ACC112 (cell line): ENCODE measurements around the gene STXBP3.
"Not testable (repeated sequence)": the region's sequence is repeated elsewhere in the genome, so short reads cannot be mapped to it uniquely, and the experiment has no call there.

ENCODE experiments used
- H2AFZ ChIP-seq: fragments of 200-600 bp; sonication (generic); one replicate; pipeline ENCODE4 v1.6.0; 2017; ENCODE audit warnings: antibody characterized with exemption, low read length; ENCODE audit not compliant: unreplicated experiment
- H3K27ac ChIP-seq: fragments of 200-600 bp; sonication (generic); 2 replicates; pipeline ENCODE4 v1.5.1; 2014; ENCODE audit warnings: low read depth, mild to moderate bottlenecking, antibody characterized with exemption, low read length, moderate library complexity
- H3K27me3 ChIP-seq: fragments of 200-600 bp; sonication (generic); 2 replicates; pipeline ENCODE4 v1.6.1; 2014; ENCODE audit warnings: mild to moderate bottlenecking, antibody characterized with exemption, low read length, moderate library complexity, mixed read lengths; ENCODE audit not compliant: insufficient read depth
- H3K36me3 ChIP-seq: fragments of 200-600 bp; sonication (generic); 2 replicates; pipeline ENCODE4 v1.6.1; 2016; ENCODE audit warnings: mild to moderate bottlenecking, antibody characterized with exemption, low read length, moderate library complexity, mixed read lengths; ENCODE audit not compliant: insufficient read depth
- H3K4me1 ChIP-seq: fragments of 200-600 bp; sonication (generic); one replicate; pipeline ENCODE4 v1.6.1; 2016; ENCODE audit warnings: low read length, mixed read lengths; ENCODE audit not compliant: insufficient read depth, unreplicated experiment, control insufficient read depth
- H3K4me3 ChIP-seq: fragments of 200-600 bp; sonication (generic); 2 replicates; pipeline ENCODE4 v1.5.1; 2014; ENCODE audit warnings: mild to moderate bottlenecking, low read depth, low read length
- H3K79me2 ChIP-seq: fragments of 200-600 bp; sonication (generic); one replicate; pipeline ENCODE4 v1.6.0; 2016; ENCODE audit warnings: low read length; ENCODE audit not compliant: control insufficient read depth, unreplicated experiment, insufficient read depth

STXBP3 gene

DNA sequence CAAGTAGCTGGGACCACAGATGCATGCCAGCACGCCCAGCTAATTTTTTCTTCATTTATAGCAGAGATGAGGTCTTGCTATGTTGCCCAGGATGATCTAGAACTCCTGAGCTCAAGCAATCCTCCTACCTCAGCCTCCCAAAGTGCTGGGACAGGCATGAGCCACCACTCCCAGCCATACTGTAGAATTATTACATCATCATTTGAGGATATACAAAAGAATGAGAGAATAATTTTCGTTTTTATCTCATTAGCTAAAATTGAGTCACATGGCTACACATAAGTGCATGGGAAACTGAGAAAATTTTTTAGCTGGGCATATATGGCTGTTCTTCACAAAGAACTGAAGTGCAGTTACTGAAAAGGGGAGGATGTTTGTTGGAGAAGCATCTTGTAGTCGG, 21.2 kb downstream of the STXBP3 start:
- Histone ChIP-seq H3K27me3 (no peaks in the 10 kb centered on the region), H3K27ac (no peak overlapping the region), H3K4me3 (no peak overlapping the region), H2AFZ (no peak overlapping the region), H3K4me1 (no peaks in the 10 kb centered on the region), H3K36me3 (peaks cover 8% of the 10 kb centered on the region), H3K79me2 (peaks cover 3% of the 10 kb centered on the region)

DNA sequence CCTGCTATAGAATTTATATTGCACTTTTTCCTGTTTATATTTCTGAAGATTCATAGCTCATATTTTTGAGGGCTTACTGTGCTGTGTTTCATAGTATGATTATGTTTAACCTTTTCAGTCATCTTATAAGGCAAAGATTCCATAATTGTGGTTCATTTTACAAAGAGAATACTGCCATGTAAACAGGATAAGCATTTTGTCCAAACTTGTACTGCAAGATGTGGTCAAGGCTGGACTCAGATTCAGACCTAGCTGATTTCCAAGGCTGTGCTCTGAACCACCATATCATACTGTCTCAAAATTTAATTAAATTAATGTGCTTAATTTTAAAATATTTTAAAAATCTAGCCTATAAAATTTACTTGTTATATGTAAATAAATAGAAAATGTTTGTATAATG, 31.4 kb downstream of the STXBP3 start:
- H3K36me3 ChIP-seq: peaks cover 57% of the 10 kb centered on the region

DNA sequence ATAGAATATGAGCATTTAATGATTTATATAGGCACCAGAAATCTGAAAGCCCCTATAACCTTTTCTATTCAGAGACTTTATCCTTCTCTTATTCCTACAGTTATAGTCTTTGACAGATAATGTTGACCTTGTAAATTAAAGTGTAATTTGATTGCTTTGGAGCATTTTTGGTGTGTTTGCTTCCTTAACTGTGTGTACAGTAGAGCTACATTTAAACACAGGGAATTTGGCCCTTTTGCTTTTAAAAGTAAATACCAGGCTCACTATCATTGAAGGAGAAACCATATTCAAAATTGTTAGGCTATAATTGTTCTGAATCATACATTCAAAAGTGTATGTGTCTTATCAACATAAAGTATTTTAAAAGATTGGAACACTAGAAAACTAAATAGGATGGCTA, 33.0 kb downstream of the STXBP3 start:
- Histone ChIP-seq H3K79me2 (no peaks in the 10 kb centered on the region), H3K4me1 (no peaks in the 10 kb centered on the region), H3K4me3 (no peak overlapping the region), H2AFZ (no peak overlapping the region), H3K36me3 (peaks cover 68% of the 10 kb centered on the region), H3K27me3 (no peaks in the 10 kb centered on the region), H3K27ac (no peak overlapping the region)

More for the DNA sequence above, 31.4 kb downstream of the STXBP3 start:
- Histone ChIP-seq H3K4me1 (no peaks in the 10 kb centered on the region), H3K27ac (no peak overlapping the region), H3K27me3 (no peaks in the 10 kb centered on the region), H2AFZ (no peak overlapping the region), H3K4me3 (no peak overlapping the region), H3K79me2 (no peaks in the 10 kb centered on the region)

DNA sequence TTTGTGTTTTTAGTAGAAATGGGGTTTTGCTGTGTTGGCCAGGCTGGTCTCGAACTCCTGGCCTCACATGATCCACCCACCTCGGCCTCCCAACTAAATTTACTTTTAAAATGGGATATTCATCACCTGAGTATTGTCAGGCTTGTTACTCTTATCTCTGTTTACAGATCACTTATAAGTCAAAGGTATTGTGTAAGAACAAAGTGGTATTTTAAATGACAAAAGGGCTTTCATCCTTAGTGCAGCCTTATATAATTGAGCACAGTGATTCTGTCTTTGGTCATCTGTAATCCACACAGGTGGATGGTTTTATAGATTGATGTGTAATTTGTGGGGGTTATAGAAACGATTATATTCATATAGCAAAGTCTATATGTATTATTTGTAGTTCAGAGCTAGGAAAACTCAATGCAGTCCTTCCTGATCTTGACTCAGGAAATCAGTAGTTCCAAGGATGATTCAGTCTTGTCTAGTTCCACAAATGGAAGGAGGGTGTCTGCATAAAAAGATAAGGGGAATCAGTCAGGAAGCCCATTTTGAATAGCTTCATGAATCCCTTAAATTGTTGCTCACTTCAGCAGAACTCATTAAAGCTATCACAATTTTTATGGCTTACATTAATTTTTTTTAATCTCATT, 34.6 kb downstream of the STXBP3 start:
- Histone ChIP-seq H2AFZ (no peak overlapping the region), H3K4me3 (no peak overlapping the region), H3K27ac (no peak overlapping the region), H3K4me1 (no peaks in the 10 kb centered on the region), H3K36me3 (peaks cover 79% of the 10 kb centered on the region), H3K27me3 (no peaks in the 10 kb centered on the region), H3K79me2 (no peaks in the 10 kb centered on the region)

DNA sequence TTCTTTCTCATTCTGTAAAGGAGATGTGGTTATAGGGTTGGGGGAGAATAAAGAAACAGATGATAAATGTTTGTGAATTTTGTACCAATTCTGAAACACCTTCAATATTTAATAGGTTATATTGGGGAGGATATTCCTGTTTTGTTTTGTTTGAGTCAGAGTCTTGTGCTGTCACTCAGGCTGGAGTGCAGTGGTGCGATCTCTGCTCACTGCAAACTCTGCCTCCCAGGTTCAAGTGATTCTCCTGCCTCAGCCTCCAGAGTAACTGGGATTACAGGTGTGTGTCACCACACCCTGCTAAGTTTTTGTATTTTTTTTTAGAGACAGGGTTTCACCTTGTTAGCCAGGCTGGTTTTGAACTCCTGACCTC, 35.1 kb downstream of the STXBP3 start:
- not testable (repeated sequence) for H3K79me2 ChIP-seq, H2AFZ ChIP-seq, H3K4me1 ChIP-seq, H3K4me3 ChIP-seq, H3K27me3 ChIP-seq, H3K27ac ChIP-seq
- peaks cover 80% of the 10 kb centered on the region for H3K36me3 ChIP-seq

DNA sequence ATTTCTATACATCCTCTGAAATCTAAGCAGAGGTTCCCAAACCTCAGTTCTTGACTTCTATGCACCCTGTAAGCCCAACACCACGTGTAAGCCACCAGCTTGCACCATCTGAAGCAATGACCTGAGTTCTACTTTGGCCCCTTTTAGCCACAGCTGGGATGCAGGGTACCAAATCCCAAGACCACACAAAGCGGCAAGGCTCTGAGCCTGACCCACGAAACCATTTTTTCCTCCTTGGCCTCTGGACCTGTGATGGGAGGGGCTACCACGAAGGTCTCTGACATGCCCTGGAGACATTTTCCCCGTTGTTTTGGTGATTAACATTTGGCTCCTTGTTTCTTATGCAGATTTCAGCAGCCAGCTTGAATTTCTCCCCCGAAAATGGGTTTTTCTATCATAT, 38.8 kb downstream of the STXBP3 start:
- no peak overlapping the region for H2AFZ ChIP-seq
- H3K79me2 ChIP-seq: no peaks in the 10 kb centered on the region
- H3K27me3 ChIP-seq: no peaks in the 10 kb centered on the region
- peaks cover 59% of the 10 kb centered on the region for H3K36me3 ChIP-seq
- H3K4me3 ChIP-seq: no peak overlapping the region
- no peak overlapping the region for H3K27ac ChIP-seq
- no peaks in the 10 kb centered on the region for H3K4me1 ChIP-seq

DNA sequence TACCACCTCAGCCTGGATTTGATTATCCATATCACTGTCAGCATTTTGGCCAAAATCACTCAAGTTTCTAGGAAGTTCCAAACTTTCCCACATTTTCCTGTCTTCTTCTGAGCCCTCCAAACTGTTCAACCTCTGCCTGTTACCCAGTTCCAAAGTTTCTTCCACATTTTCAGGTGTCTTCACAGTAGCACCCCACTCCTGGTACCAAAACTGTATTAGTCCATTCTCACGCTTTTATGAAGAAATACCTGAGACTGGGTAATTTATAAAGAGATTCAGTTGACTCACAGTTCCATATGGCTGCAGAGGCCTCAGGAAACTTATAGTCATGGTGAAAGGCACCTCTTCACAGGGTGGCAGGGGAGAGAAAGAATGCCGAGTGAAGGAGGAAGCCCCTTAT, 39.4 kb downstream of the STXBP3 start:
- Histone ChIP-seq H3K27me3 (no peaks in the 10 kb centered on the region), H3K4me1 (no peaks in the 10 kb centered on the region), H2AFZ (no peak overlapping the region), H3K79me2 (no peaks in the 10 kb centered on the region), H3K27ac (no peak overlapping the region), H3K4me3 (no peak overlapping the region), H3K36me3 (peaks cover 62% of the 10 kb centered on the region)

DNA sequence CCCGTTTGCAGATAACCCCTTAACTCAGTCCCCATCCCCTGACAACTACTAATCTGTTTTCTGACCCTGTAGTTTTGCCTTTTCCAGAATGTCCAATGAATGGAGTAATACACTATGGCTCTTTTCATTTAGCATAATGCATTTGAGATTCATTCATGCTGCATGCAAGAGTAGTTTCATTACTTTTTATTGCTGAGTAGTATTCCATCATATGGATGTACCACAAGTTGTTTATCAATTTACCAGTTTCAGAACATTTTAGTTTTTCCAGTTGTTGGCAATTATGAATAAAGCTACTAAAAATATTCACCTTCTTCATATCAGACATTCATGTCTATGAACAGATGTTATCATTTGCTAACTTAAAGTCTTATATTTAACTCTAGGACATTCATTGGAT, 45.3 kb downstream of the STXBP3 start:
- H3K4me1 ChIP-seq: no peaks in the 10 kb centered on the region
- H3K27ac ChIP-seq: no peak overlapping the region
- H3K4me3 ChIP-seq: no peak overlapping the region
- H3K36me3 ChIP-seq: peaks cover 44% of the 10 kb centered on the region
- H3K27me3 ChIP-seq: no peaks in the 10 kb centered on the region
- no peaks in the 10 kb centered on the region for H3K79me2 ChIP-seq
- no peak overlapping the region for H2AFZ ChIP-seq

DNA sequence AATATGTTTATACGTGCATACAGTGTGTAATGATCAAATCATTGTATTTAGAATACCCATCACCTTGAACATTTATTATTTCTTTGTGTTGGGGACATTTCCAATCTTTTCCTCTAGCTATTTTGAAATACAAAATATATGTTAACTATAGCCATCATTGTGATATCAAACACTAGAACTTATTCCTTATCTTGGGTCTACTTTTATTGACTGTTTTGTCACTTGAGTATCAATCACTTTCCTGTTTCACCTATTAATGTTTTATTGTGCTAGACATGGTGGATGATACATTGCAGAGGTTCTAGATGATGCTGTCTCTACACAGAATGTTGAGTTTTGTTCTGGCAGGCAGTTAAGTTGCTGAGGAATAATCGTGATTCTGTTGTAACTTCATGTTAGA, 45.9 kb downstream of the STXBP3 start:
- Histone ChIP-seq H3K27me3 (no peaks in the 10 kb centered on the region), H3K27ac (no peak overlapping the region), H3K79me2 (no peaks in the 10 kb centered on the region), H2AFZ (no peak overlapping the region), H3K36me3 (peaks cover 44% of the 10 kb centered on the region), H3K4me1 (no peaks in the 10 kb centered on the region), H3K4me3 (no peak overlapping the region)

DNA sequence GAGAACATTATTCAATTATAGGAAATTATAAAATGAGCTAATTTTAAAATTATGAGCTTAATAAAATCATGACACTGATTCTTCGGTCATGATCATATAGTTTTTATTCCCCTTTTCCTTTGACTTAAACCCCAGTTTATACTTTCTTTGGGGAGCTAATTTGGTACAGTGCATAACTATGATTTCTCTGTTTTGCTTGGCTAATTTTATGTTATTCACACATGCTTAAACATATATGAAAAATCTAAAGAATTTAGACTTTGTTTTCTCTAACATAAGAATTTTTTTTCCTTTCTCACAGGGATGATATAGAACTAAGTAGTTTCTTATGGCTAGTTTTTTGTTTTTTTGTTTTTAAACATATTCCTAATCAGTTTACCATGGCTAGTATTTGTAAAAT, 52.5 kb downstream of the STXBP3 start:
- Histone ChIP-seq H2AFZ (no peak overlapping the region), H3K4me1 (peaks cover 16% of the 10 kb centered on the region), H3K79me2 (no peaks in the 10 kb centered on the region), H3K27ac (no peak overlapping the region), H3K36me3 (peaks cover 21% of the 10 kb centered on the region), H3K4me3 (no peak overlapping the region), H3K27me3 (no peaks in the 10 kb centered on the region)

DNA sequence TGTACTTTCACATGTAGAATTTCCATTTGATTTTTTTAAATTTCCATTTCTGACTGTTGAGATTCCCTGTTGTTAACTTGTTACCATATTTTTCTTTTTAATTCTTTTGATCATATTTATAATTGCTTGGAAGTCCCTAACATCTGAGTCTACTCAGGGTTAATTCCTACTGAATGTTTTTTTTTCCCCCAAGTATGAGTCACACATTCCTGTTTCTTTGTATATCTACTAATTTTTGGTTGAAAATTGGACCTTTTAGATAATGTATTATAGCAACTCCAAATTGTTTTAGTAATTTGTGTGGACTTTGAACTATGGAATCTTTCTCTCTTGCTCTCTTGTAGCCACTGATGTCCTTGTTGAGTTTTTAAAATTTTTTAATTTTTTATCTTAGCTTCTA, 54.6 kb downstream of the STXBP3 start:
- H3K79me2 ChIP-seq: no peaks in the 10 kb centered on the region
- H2AFZ ChIP-seq: no peak overlapping the region
- H3K36me3 ChIP-seq: peaks cover 19% of the 10 kb centered on the region
- H3K4me1 ChIP-seq: peaks cover 16% of the 10 kb centered on the region
- H3K4me3 ChIP-seq: no peak overlapping the region
- H3K27me3 ChIP-seq: no peaks in the 10 kb centered on the region
- peak overlapping the region; percentile 4; the same call in 1 of the 2 replicates for H3K27ac ChIP-seq
